ENCODE data around the gene NUS1. TPM values are rescaled to one million over a fixed set of nuclear protein-coding genes. Genes with fewer than 3 reads are reported as not detected.

The NUS1 gene
- total and polyA plus RNA-seq, 10 of the 15 experiments (the other 5 are each of a cell fraction or from before 2014, with no cell fraction given) = 16.7 to 46.5 (median 22.1) TPM

DNA sequence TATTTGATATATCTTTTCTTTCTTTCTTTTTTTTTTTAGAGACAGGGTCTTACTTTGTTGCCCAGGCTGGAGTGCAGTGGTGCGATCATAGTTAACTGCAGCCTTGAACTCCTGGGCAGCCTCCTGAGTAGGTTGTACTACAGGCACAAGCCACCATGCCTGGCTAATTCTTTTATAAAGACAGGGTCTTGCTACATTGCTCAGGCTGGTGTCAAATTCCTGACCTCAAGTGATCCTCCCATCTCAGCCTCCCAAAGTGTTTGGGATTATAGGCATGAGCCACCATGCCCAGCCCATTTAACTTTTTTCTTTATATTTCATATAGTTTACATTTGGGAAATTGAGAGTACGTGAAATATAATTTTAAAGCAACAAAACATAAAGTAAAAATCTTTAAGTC lies 10.1 kb downstream of the NUS1 start:
- Histone ChIP-seq H3K9me3 (replicated peaks; ENCODE audit: control insufficient read depth, insufficient read depth, low read length) (no peaks in the 10 kb centered on the region; the same call in 2 of the 3 replicates), H2AFZ (ENCODE audit: control insufficient read depth, low read depth, low read length) (no peak overlapping the region), H4K20me1 (ENCODE audit: control insufficient read depth, insufficient read depth) (no peaks in the 10 kb centered on the region; the same call in 1 of the 2 replicates), H3K79me2 (ENCODE audit: control insufficient read depth, insufficient read depth, low read length) (peaks cover 94% of the 10 kb centered on the region), H3K4me2 (ENCODE audit: control insufficient read depth, insufficient read depth) (no peak overlapping the region), H3K27me3 (replicated peaks in 1 of 2; ENCODE audit: control insufficient read depth in 2 of 2, insufficient read depth in 2 of 2, low read length in 1 of 2) (no peaks in the 10 kb centered on the region), H3K4me3 (no peak overlapping the region), H3K9ac (ENCODE audit: control insufficient read depth, insufficient read depth, low read length) (no peak overlapping the region), H3K36me3 (ENCODE audit: control insufficient read depth in 2 of 2, insufficient read depth in 2 of 2, low read length in 1 of 2) (no peaks in the 10 kb centered on the region), H3K4me1 (ENCODE audit: control insufficient read depth, insufficient read depth, low read length) (no peaks in the 10 kb centered on the region), H3K27ac (ENCODE audit: control insufficient read depth, insufficient read depth) (no peak overlapping the region)
- DNase-seq (ENCODE audit: low read depth, low spot score) (no peak), ATAC-seq (no peak), FAIRE-seq (no peak)
- ChIA-PET POLR2A (no interaction called here), CTCF (no interaction called here), RAD21 (ENCODE audit: unreplicated experiment) (no interaction called here), SMC1A (ENCODE audit: uncharacterized antibody, unreplicated experiment) (no interaction called here)
- TF ChIP-seq TCF12 (IDR thresholded peaks at IDR 0.05; ENCODE audit: low read depth, low read length) (no peak), DPF2 (IDR thresholded peaks at IDR 0.05) (no peak), HDAC2 (IDR thresholded peaks at IDR 0.05) (no peak)
- BruUV-seq (replicated peaks) = no TSS peak
- intact Hi-C loops (cut with micrococcal nuclease; ENCODE audit: unreplicated experiment) (no loop called here), in situ Hi-C loops (cut with MboI) (no loop called here)
- 90% methylated on average over 2 of the region's 2 CpGs for WGBS (ENCODE audit: insufficient coverage, insufficient replicate concordance, low lambda C conversion rate, missing lambda C conversion rate)

DNA sequence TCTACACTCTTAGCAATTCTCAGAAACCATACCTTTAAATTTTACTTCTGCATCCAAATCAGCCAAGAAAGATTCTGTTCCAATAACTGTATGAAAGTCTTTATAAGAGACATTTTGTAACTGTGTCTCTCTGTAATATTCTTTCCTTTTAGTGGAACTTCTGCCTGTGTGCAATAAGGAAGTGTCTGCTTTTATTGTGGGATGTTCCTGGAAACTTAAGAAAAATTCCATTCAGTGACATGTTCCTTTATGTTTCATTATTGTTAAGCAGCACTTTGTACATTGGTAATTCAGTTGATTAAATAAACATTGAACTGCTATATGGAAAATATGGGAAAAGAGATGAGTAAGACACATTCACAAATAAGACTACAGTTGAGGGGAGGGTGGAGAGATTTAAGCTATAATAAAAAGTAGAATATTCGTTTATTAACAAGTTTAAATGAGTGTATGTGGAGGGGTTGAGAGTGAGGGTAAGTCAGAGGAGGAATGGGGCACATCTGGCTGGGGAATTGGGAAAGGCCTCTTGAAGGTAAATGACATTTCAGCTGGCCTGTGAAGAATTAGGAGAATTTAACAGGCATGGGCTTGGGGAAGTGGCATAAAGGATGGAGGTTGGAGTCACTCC lies 11.9 kb downstream of the NUS1 start:
- Histone ChIP-seq H3K36me3 (ENCODE audit: control insufficient read depth in 2 of 2, insufficient read depth in 2 of 2, low read length in 1 of 2) (no peaks in the 10 kb centered on the region), H3K9ac (ENCODE audit: control insufficient read depth, insufficient read depth, low read length) (no peak overlapping the region), H4K20me1 (ENCODE audit: control insufficient read depth, insufficient read depth) (no peaks in the 10 kb centered on the region; the same call in 1 of the 2 replicates), H3K4me1 (ENCODE audit: control insufficient read depth, insufficient read depth, low read length) (no peaks in the 10 kb centered on the region), H3K79me2 (ENCODE audit: control insufficient read depth, insufficient read depth, low read length) (peaks cover 84% of the 10 kb centered on the region), H3K27me3 (replicated peaks in 1 of 2; ENCODE audit: control insufficient read depth in 2 of 2, insufficient read depth in 2 of 2, low read length in 1 of 2) (no peaks in the 10 kb centered on the region), H2AFZ (ENCODE audit: control insufficient read depth, low read depth, low read length) (no peak overlapping the region), H3K4me3 (no peak overlapping the region), H3K4me2 (ENCODE audit: control insufficient read depth, insufficient read depth) (peak overlapping the region; percentile 14; the same call in 1 of the 2 replicates), H3K27ac (ENCODE audit: control insufficient read depth, insufficient read depth) (no peak overlapping the region), H3K9me3 (replicated peaks; ENCODE audit: control insufficient read depth, insufficient read depth, low read length) (no peaks in the 10 kb centered on the region; the same call in 2 of the 3 replicates)
- in situ Hi-C loops (cut with MboI) (no loop called here), intact Hi-C loops (cut with micrococcal nuclease; ENCODE audit: unreplicated experiment) (no loop called here)
- no peak for FAIRE-seq
- ChIA-PET CTCF (interaction anchor here (1.5 kb wide), 1 partner anchor 82 kb away, joined by 3 read pairs; no protein-coding TSS in a partner anchor), SMC1A (ENCODE audit: uncharacterized antibody, unreplicated experiment) (interaction anchor here (1.2 kb wide), 1 partner anchor 8 kb away, joined by 4 read pairs; no protein-coding TSS in a partner anchor), POLR2A (interaction anchor here (0.6 to 1.8 kb wide), 3 partner anchors 13 to 595 kb away, joined by 3 to 7 read pairs (median 5); no protein-coding TSS in a partner anchor), RAD21 (ENCODE audit: unreplicated experiment) (interaction anchor here (0.9 kb wide), 1 partner anchor 9 kb away, joined by 3 read pairs; no protein-coding TSS in a partner anchor)
- no TSS peak for BruUV-seq (replicated peaks)
- WGBS (ENCODE audit: insufficient coverage, insufficient replicate concordance, low lambda C conversion rate, missing lambda C conversion rate) = 62% methylated on average over 1 of the region's 1 CpG
- DNase-seq (ENCODE audit: low read depth, low spot score) = no peak
- no peak for ATAC-seq
- TF ChIP-seq JUNB (IDR thresholded peaks at IDR 0.05) = no peak
- no peak for TF ChIP-seq NRF1 (conservative IDR thresholded peaks at IDR 0.05; ENCODE audit: low read depth, low read length)
- TF ChIP-seq PBX3 (IDR thresholded peaks at IDR 0.05; ENCODE audit: insufficient replicate concordance, low read depth, low read length) = no peak
- no peak for TF ChIP-seq BHLHE40 (IDR thresholded peaks at IDR 0.05; ENCODE audit: borderline replicate concordance in 1 of 2, low read depth in 2 of 2, low read length in 1 of 2)
- no peak for TF ChIP-seq CEBPB (IDR thresholded peaks at IDR 0.05; ENCODE audit: borderline replicate concordance in 1 of 2, low read depth in 2 of 2, low read length in 2 of 2)
- TF ChIP-seq, protein P1, sequence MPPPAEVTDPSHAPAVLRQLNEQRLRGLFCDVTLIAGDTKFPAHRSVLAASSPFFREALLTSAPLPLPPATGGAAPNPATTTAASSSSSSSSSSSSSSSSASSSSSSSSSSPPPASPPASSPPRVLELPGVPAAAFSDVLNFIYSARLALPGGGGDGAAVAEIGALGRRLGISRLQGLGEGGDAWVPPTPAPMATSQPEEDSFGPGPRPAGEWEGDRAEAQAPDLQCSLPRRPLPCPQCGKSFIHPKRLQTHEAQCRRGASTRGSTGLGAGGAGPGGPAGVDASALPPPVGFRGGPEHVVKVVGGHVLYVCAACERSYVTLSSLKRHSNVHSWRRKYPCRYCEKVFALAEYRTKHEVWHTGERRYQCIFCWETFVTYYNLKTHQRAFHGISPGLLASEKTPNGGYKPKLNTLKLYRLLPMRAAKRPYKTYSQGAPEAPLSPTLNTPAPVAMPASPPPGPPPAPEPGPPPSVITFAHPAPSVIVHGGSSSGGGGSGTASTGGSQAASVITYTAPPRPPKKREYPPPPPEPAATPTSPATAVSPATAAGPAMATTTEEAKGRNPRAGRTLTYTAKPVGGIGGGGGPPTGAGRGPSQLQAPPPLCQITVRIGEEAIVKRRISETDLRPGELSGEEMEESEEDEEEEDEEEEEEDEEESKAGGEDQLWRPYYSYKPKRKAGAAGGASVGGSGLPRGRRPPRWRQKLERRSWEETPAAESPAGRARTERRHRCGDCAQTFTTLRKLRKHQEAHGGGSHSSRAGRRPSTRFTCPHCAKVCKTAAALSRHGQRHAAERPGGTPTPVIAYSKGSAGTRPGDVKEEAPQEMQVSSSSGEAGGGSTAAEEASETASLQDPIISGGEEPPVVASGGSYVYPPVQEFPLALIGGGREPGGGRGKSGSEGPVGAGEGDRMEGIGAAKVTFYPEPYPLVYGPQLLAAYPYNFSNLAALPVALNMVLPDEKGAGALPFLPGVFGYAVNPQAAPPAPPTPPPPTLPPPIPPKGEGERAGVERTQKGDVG (CRISPR knock-in tag; IDR thresholded peaks at IDR 0.05) = no peak
